H9 (cell line): ENCODE measurements around the gene CBR1. TPM values are rescaled to one million over a fixed set of nuclear protein-coding genes. Genes with fewer than 3 reads are reported as not detected.

Source experiments
- DNase-seq: peaks from one replicate; pipeline ENCODE4 v3.0.0-alpha.2; 2017
- H2AFZ ChIP-seq: one replicate; pipeline ENCODE4 v1.6.1; 2013; ENCODE audit warnings: mild to moderate bottlenecking, low read length, control low read depth, moderate library complexity
- H2AK5ac ChIP-seq: 2 replicates; pipeline ENCODE4 v1.6.1; 2013; ENCODE audit warnings: low read length, control low read depth, mixed read lengths; ENCODE audit not compliant: insufficient read length
- H2BK120ac ChIP-seq: one replicate; pipeline ENCODE4 v1.6.1; 2013; ENCODE audit warnings: low read depth, mild to moderate bottlenecking, low read length, control low read depth, inconsistent platforms; ENCODE audit not compliant: poor library complexity, severe bottlenecking
- H2BK12ac ChIP-seq: 2 replicates; pipeline ENCODE4 v1.6.1; 2013; ENCODE audit warnings: low read length, control low read depth, mixed read lengths, low read depth; ENCODE audit not compliant: insufficient read length
- H2BK15ac ChIP-seq: 2 replicates; pipeline ENCODE4 v1.6.1; 2013; ENCODE audit warnings: low read depth, low read length, control low read depth
- H2BK20ac ChIP-seq: one replicate; pipeline ENCODE4 v1.6.1; 2013; ENCODE audit warnings: low read depth, mild to moderate bottlenecking, low read length, control low read depth, inconsistent platforms; ENCODE audit not compliant: poor library complexity, severe bottlenecking
- H2BK5ac ChIP-seq: 2 replicates; pipeline ENCODE4 v1.6.1; 2013; ENCODE audit warnings: low read length, control low read depth, mixed read lengths; ENCODE audit not compliant: insufficient read length
- H3K14ac ChIP-seq: 2 replicates; pipeline ENCODE4 v1.6.1; 2013; ENCODE audit warnings: low read length, control low read depth; ENCODE audit not compliant: insufficient read depth
- H3K18ac ChIP-seq: 2 replicates; pipeline ENCODE4 v1.6.1; 2013; ENCODE audit warnings: low read depth, mild to moderate bottlenecking, mixed read lengths, low read length, control low read depth; ENCODE audit not compliant: insufficient read length
- H3K23ac ChIP-seq: 2 replicates; pipeline ENCODE4 v1.6.1; 2013; ENCODE audit warnings: low read length, control low read depth, mixed read lengths, low read depth; ENCODE audit not compliant: insufficient read length
- H3K23me2 ChIP-seq: 2 replicates; pipeline ENCODE4 v1.6.1; 2013; ENCODE audit warnings: low read depth, mild to moderate bottlenecking, mixed read lengths, low read length, control low read depth; ENCODE audit not compliant: insufficient read length, poor library complexity, severe bottlenecking
- H3K27ac ChIP-seq: 2 replicates; pipeline ENCODE4 v1.5.1; 2013; ENCODE audit warnings: low read length, control low read depth, mixed read lengths, low read depth; ENCODE audit not compliant: insufficient read length
- H3K27me3 ChIP-seq: 2 replicates; pipeline ENCODE4 v1.6.1; 2013; ENCODE audit warnings: low read length, control low read depth, inconsistent platforms; ENCODE audit not compliant: insufficient read depth
- H3K4ac ChIP-seq: 2 replicates; pipeline ENCODE4 v1.6.1; 2013; ENCODE audit warnings: low read depth, mild to moderate bottlenecking, control low read depth, inconsistent platforms, low read length, moderate library complexity
- H3K4me1 ChIP-seq: 2 replicates; pipeline ENCODE4 v1.6.1; 2013; ENCODE audit warnings: low read length, control low read depth, inconsistent platforms; ENCODE audit not compliant: insufficient read depth
- H3K4me2 ChIP-seq: 2 replicates; pipeline ENCODE4 v1.6.1; 2013; ENCODE audit warnings: low read length, control low read depth, mixed read lengths; ENCODE audit not compliant: insufficient read length, insufficient read depth
- H3K56ac ChIP-seq: 2 replicates; pipeline ENCODE4 v1.6.1; 2013; ENCODE audit warnings: low read depth, mild to moderate bottlenecking, mixed read lengths, low read length, control low read depth; ENCODE audit not compliant: insufficient read length
- H3K79me1 ChIP-seq: 2 replicates; pipeline ENCODE4 v1.6.1; 2013; ENCODE audit warnings: low read depth, mild to moderate bottlenecking, moderate library complexity, low read length, control low read depth, inconsistent platforms; ENCODE audit not compliant: insufficient read depth, poor library complexity, severe bottlenecking
- H3K79me2 ChIP-seq: 2 replicates; pipeline ENCODE4 v1.6.1; 2013; ENCODE audit warnings: low read length, control low read depth, inconsistent platforms; ENCODE audit not compliant: insufficient read depth
- H3K9ac ChIP-seq: 2 replicates; pipeline ENCODE4 v1.6.1; 2013; ENCODE audit warnings: low read length, control low read depth, mixed read lengths; ENCODE audit not compliant: insufficient read length; ENCODE audit errors: extremely low read depth
- H3K9me3 ChIP-seq: one replicate; pipeline ENCODE4 v1.6.1; 2013; ENCODE audit warnings: low read depth, low read length, inconsistent platforms; ENCODE audit not compliant: control insufficient read depth
- H3T11ph ChIP-seq: one replicate; pipeline ENCODE4 v1.6.1; 2013; ENCODE audit warnings: mild to moderate bottlenecking, low read length, control low read depth, inconsistent platforms
- H4K20me1 ChIP-seq: one replicate; pipeline ENCODE4 v1.6.1; 2013; ENCODE audit not compliant: control insufficient read depth, insufficient read length, insufficient read depth
- H4K5ac ChIP-seq: 2 replicates; pipeline ENCODE4 v1.6.1; 2013; ENCODE audit warnings: low read depth, mild to moderate bottlenecking, mixed read lengths, low read length, control low read depth; ENCODE audit not compliant: insufficient read length
- H4K8ac ChIP-seq: replicated peaks from 2 replicates; pipeline ENCODE4 v1.6.1; 2013; ENCODE audit warnings: low read length, control low read depth, mixed read lengths, low read depth; ENCODE audit not compliant: insufficient read length
- H4K91ac ChIP-seq: 2 replicates; pipeline ENCODE4 v1.6.1; 2013; ENCODE audit warnings: low read depth, mild to moderate bottlenecking, moderate library complexity, mixed read lengths, low read length, control low read depth; ENCODE audit not compliant: insufficient read length
- H3K27ac Mint-ChIP-seq, 3 experiments: 2 replicates in 2 of 3; 3 replicates in 1 of 3; pipeline ENCODE4 v1.8.0; 2020 to 2021; ENCODE audit warnings: mixed read lengths in 3 of 3, mild to moderate bottlenecking in 1 of 3, moderate library complexity in 1 of 3
- H3K27me3 Mint-ChIP-seq: 2 replicates; pipeline ENCODE4 v1.8.0; 2021; ENCODE audit warnings: low read depth, mild to moderate bottlenecking, moderate library complexity, mixed read lengths
- H3K36me3 Mint-ChIP-seq, 3 experiments: 2 replicates in 2 of 3; 3 replicates in 1 of 3; pipeline ENCODE4 v1.8.0; 2020 to 2021; ENCODE audit warnings: low read depth in 3 of 3, mixed read lengths in 3 of 3; ENCODE audit not compliant: insufficient read depth in 1 of 3
- H3K4me1 Mint-ChIP-seq, 2 experiments: 2 replicates each; pipeline ENCODE4 v1.8.0; 2020; ENCODE audit warnings: mixed read lengths in 2 of 2
- H3K4me3 Mint-ChIP-seq, 2 experiments: 2 replicates in 1 of 2; 3 replicates in 1 of 2; pipeline ENCODE4 v1.8.0; 2020 to 2021; ENCODE audit warnings: mild to moderate bottlenecking in 2 of 2, mixed read lengths in 2 of 2, moderate library complexity in 1 of 2
- H3K9me3 Mint-ChIP-seq, 2 experiments: 2 replicates in 1 of 2; 3 replicates in 1 of 2; pipeline ENCODE4 v1.8.0; 2020; ENCODE audit warnings: mild to moderate bottlenecking in 2 of 2, mixed read lengths in 2 of 2, moderate library complexity in 1 of 2
- WGBS: extraction: QIAGEN DNeasy Blood & Tissue Kit; methylation state at CpG from one replicate; pipeline ENCODE4 v1.1.7; 2013; ENCODE audit warnings: missing lambda C conversion rate, low lambda C conversion rate, mixed read lengths; ENCODE audit not compliant: insufficient read length; ENCODE audit errors: extremely low coverage; 5-methylcytosine and 5-hydroxymethylcytosine counted together
- total RNA-seq: library from RNA; stranded (reverse); gene quantifications from 2 replicates; pipeline ENCODE4 v1.2.1, GENCODE V29; 2021
- TF ChIP-seq, protein P1 (sequence below): fragments of 200-600 bp; sonication (generic); conservative IDR thresholded peaks from 3 replicates; pipeline ENCODE4 v1.8.0; 2021; ENCODE audit warnings: antibody characterized with exemption, mild to moderate bottlenecking

Gene CBR1
- total RNA-seq, 1 experiment from 2014 or later: 5.7 TPM

DNA sequence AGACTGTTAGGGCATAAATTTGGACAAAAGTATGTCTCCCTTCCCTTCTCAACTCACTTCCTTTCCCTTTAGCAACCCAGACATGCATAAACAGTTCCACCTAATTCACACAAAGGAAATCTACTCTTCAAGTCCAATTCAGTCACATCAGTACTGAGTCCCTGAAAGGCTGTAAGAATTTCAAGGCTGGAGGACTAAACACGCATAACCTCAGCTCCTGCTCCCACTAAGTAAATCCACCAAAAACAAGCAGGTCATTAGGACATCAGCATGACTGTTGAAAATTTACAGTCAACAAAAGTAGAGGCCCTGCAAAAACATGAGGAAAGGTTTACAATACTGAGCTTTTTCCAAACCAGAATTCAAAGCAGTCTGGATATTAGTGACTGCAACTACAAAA lies 27.9 kb upstream of the CBR1 start:
- H4K8ac ChIP-seq: no peak overlapping the region
- Mint-ChIP-seq H3K9me3 (no peaks in the 10 kb centered on the region), H3K27me3 (no peaks in the 10 kb centered on the region), H3K4me3 (no peak overlapping the region), H3K4me1 (peaks cover 5 to 8% of the 10 kb centered on the region in 2 experiments), H3K27ac (no peak overlapping the region), H3K36me3 (peaks cover 35 to 84% (median 50%) of the 10 kb centered on the region in 3 experiments)
- no peak overlapping the region for H3K27ac ChIP-seq
- H3T11ph ChIP-seq: no peak overlapping the region
- no peak overlapping the region for H4K5ac ChIP-seq
- H3K27me3 ChIP-seq: no peaks in the 10 kb centered on the region
- no peaks in the 10 kb centered on the region for H3K79me1 ChIP-seq
- no peak overlapping the region for H2BK5ac ChIP-seq
- H2AK5ac ChIP-seq: no peak overlapping the region
- H3K56ac ChIP-seq: no peak overlapping the region
- H2BK15ac ChIP-seq: no peak overlapping the region
- no peak overlapping the region for H2BK12ac ChIP-seq
- H3K9ac ChIP-seq: no peak overlapping the region
- no peak overlapping the region for H3K23ac ChIP-seq
- no peak overlapping the region for H2AFZ ChIP-seq
- H4K20me1 ChIP-seq: no peaks in the 10 kb centered on the region
- no peaks in the 10 kb centered on the region for H3K9me3 ChIP-seq
- no peaks in the 10 kb centered on the region for H3K4me1 ChIP-seq
- DNase-seq: no peak
- no CpG with 5 or more reads among the region's 1 CpG for WGBS
- TF ChIP-seq, protein P1, sequence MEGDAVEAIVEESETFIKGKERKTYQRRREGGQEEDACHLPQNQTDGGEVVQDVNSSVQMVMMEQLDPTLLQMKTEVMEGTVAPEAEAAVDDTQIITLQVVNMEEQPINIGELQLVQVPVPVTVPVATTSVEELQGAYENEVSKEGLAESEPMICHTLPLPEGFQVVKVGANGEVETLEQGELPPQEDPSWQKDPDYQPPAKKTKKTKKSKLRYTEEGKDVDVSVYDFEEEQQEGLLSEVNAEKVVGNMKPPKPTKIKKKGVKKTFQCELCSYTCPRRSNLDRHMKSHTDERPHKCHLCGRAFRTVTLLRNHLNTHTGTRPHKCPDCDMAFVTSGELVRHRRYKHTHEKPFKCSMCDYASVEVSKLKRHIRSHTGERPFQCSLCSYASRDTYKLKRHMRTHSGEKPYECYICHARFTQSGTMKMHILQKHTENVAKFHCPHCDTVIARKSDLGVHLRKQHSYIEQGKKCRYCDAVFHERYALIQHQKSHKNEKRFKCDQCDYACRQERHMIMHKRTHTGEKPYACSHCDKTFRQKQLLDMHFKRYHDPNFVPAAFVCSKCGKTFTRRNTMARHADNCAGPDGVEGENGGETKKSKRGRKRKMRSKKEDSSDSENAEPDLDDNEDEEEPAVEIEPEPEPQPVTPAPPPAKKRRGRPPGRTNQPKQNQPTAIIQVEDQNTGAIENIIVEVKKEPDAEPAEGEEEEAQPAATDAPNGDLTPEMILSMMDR: no peak
- H3K23me2 ChIP-seq: no peaks in the 10 kb centered on the region
- no peaks in the 10 kb centered on the region; the same call in 1 of the 2 replicates for H3K79me2 ChIP-seq
- H2BK120ac ChIP-seq: no peak overlapping the region
- H3K4me2 ChIP-seq: no peak overlapping the region
- no peak overlapping the region for H2BK20ac ChIP-seq
- no peak overlapping the region for H3K18ac ChIP-seq
- H3K4ac ChIP-seq: no peak overlapping the region
- no peak overlapping the region for H4K91ac ChIP-seq
- no peak overlapping the region for H3K14ac ChIP-seq
